ENCODE data around the gene HAO2. TPM values are rescaled to one million over a fixed set of nuclear protein-coding genes. Genes with fewer than 3 reads are reported as not detected.

HAO2 gene
- total RNA-seq, 1 experiment from 2014 or later, result 0.27 TPM

DNA sequence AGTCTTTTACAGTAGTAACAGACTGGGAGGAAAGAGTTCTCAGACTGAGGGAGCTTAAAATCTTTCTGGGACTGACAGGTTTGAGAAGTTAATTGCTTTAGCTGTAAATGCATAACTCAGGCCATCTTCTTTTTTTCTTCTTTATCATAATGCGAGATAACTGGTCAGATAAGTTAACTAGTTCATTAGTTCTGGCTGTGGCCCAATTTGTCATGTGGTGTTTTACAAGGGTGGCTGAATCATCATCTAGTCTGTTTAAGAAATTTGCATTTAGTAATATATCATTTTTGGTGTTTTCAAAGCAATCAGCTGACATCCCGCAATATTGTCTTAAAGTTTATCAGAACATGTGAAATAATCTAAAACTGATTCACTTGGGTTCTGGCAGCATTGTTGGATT is 60.4 kb downstream of the HAO2 start:
- DNase-seq, result no peak
- Histone ChIP-seq H3K27me3 (replicated peaks; ENCODE audit: control insufficient read depth, insufficient read depth, low read length) (no peaks in the 10 kb centered on the region), H3K36me3 (ENCODE audit: control insufficient read depth, insufficient read depth, low read length) (no peaks in the 10 kb centered on the region), H3K4me1 (no peaks in the 10 kb centered on the region), H3K9me3 (no peaks in the 10 kb centered on the region), H3K4me3 (ENCODE audit: low read depth, low read length) (no peak overlapping the region)
- no peaks in the 10 kb centered on the region for H3K27me3 Mint-ChIP-seq (ENCODE audit: insufficient read depth, unreplicated experiment)
- CTCF ChIA-PET, result no interaction called here
- H3K4me1 Mint-ChIP-seq (ENCODE audit: low read depth, unreplicated experiment), result no peaks in the 10 kb centered on the region
- H3K27ac Mint-ChIP-seq (ENCODE audit: unreplicated experiment), result no peak overlapping the region
- H3K4me3 Mint-ChIP-seq (ENCODE audit: unreplicated experiment), result no peak overlapping the region
- no peaks in the 10 kb centered on the region for H3K9me3 Mint-ChIP-seq (ENCODE audit: unreplicated experiment)
- H3K36me3 Mint-ChIP-seq (ENCODE audit: insufficient read depth, unreplicated experiment), result no peaks in the 10 kb centered on the region
- no TSS peak for BruUV-seq (replicated peaks)
- POLR2A ChIA-PET, result no interaction called here
- intact Hi-C loops (cut with micrococcal nuclease; ENCODE audit: unreplicated experiment), result no loop called here
- TF ChIP-seq, protein P1, sequence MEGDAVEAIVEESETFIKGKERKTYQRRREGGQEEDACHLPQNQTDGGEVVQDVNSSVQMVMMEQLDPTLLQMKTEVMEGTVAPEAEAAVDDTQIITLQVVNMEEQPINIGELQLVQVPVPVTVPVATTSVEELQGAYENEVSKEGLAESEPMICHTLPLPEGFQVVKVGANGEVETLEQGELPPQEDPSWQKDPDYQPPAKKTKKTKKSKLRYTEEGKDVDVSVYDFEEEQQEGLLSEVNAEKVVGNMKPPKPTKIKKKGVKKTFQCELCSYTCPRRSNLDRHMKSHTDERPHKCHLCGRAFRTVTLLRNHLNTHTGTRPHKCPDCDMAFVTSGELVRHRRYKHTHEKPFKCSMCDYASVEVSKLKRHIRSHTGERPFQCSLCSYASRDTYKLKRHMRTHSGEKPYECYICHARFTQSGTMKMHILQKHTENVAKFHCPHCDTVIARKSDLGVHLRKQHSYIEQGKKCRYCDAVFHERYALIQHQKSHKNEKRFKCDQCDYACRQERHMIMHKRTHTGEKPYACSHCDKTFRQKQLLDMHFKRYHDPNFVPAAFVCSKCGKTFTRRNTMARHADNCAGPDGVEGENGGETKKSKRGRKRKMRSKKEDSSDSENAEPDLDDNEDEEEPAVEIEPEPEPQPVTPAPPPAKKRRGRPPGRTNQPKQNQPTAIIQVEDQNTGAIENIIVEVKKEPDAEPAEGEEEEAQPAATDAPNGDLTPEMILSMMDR (IDR thresholded peaks at IDR 0.05; ENCODE audit: insufficient read depth in 1 of 2, low read depth in 1 of 2, low read length in 1 of 2, severe bottlenecking in 1 of 2, unreplicated experiment in 1 of 2), result no peak

DNA sequence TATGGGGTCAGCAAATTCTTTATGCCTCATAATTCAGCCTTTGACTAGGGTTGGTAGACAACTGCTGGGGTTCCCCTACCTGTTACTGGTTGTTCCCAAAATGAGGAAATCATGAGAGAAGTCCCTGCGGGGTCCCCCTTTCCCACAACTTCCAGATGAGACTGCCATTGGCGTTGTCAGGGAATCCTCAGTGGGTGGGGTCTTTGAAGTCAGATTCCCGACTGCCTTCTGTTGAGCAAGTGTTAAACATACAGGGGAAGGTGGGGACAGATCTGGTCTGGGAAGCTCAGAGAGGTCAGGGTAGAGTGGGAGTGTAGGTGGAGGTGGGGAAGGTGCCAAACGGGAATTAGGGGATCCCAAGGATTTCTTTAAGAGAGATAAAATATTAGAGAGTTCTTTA is 61.1 kb downstream of the HAO2 start:
- Histone ChIP-seq H3K4me1 (no peaks in the 10 kb centered on the region), H3K36me3 (ENCODE audit: control insufficient read depth, insufficient read depth, low read length) (no peaks in the 10 kb centered on the region), H3K27me3 (replicated peaks; ENCODE audit: control insufficient read depth, insufficient read depth, low read length) (no peaks in the 10 kb centered on the region), H3K4me3 (ENCODE audit: low read depth, low read length) (no peak overlapping the region), H3K9me3 (no peaks in the 10 kb centered on the region)
- Mint-ChIP-seq H3K4me1 (ENCODE audit: low read depth, unreplicated experiment) (no peaks in the 10 kb centered on the region), H3K4me3 (ENCODE audit: unreplicated experiment) (no peak overlapping the region), H3K9me3 (ENCODE audit: unreplicated experiment) (no peaks in the 10 kb centered on the region), H3K27ac (ENCODE audit: unreplicated experiment) (no peak overlapping the region), H3K36me3 (ENCODE audit: insufficient read depth, unreplicated experiment) (no peaks in the 10 kb centered on the region), H3K27me3 (ENCODE audit: insufficient read depth, unreplicated experiment) (no peaks in the 10 kb centered on the region)
- ChIA-PET CTCF (no interaction called here), POLR2A (no interaction called here)
- intact Hi-C loops (cut with micrococcal nuclease; ENCODE audit: unreplicated experiment), result no loop called here
- BruUV-seq (replicated peaks), result no TSS peak
- no peak for DNase-seq
- TF ChIP-seq, protein P1 (IDR thresholded peaks at IDR 0.05; ENCODE audit: insufficient read depth in 1 of 2, low read depth in 1 of 2, low read length in 1 of 2, severe bottlenecking in 1 of 2, unreplicated experiment in 1 of 2), result no peak

DNA sequence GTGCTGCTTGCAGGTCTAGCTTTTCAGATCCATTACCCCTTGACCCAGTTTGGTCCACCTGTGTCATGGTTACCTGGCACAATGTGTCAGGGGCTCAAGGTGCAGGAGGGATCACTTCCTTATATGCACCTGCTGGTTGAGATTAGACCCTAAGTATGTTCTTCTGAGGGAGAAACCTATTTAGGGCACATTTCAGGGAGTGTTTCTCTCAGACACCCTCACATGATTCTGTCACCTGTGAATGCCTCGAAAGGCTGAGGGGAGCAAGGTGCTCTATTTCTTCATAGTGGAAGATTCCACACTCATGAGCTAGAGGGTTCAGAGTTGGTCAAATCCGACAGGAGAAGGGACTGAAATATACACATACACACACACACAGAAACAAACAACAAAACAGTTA is 61.9 kb downstream of the HAO2 start:
- Histone ChIP-seq H3K4me1 (no peaks in the 10 kb centered on the region), H3K27me3 (replicated peaks; ENCODE audit: control insufficient read depth, insufficient read depth, low read length) (no peaks in the 10 kb centered on the region), H3K9me3 (no peaks in the 10 kb centered on the region), H3K36me3 (ENCODE audit: control insufficient read depth, insufficient read depth, low read length) (no peaks in the 10 kb centered on the region), H3K4me3 (ENCODE audit: low read depth, low read length) (no peak overlapping the region)
- DNase-seq, result no peak
- intact Hi-C loops (cut with micrococcal nuclease; ENCODE audit: unreplicated experiment), result no loop called here
- no peak overlapping the region for H3K27ac Mint-ChIP-seq (ENCODE audit: unreplicated experiment)
- no peaks in the 10 kb centered on the region for H3K9me3 Mint-ChIP-seq (ENCODE audit: unreplicated experiment)
- CTCF ChIA-PET, result no interaction called here
- no peaks in the 10 kb centered on the region for H3K36me3 Mint-ChIP-seq (ENCODE audit: insufficient read depth, unreplicated experiment)
- TF ChIP-seq, protein P1 (IDR thresholded peaks at IDR 0.05; ENCODE audit: insufficient read depth in 1 of 2, low read depth in 1 of 2, low read length in 1 of 2, severe bottlenecking in 1 of 2, unreplicated experiment in 1 of 2), result no peak
- BruUV-seq (replicated peaks), result no TSS peak
- no peaks in the 10 kb centered on the region for H3K27me3 Mint-ChIP-seq (ENCODE audit: insufficient read depth, unreplicated experiment)
- no peak overlapping the region for H3K4me3 Mint-ChIP-seq (ENCODE audit: unreplicated experiment)
- POLR2A ChIA-PET, result no interaction called here
- H3K4me1 Mint-ChIP-seq (ENCODE audit: low read depth, unreplicated experiment), result no peaks in the 10 kb centered on the region
